ENCODE data around the gene YWHAQ.

- TF ChIP-seq, protein P1, sequence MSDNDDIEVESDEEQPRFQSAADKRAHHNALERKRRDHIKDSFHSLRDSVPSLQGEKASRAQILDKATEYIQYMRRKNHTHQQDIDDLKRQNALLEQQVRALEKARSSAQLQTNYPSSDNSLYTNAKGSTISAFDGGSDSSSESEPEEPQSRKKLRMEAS (IDR thresholded peaks at IDR 0.05; ENCODE audit: low read depth), result no peak
- TF ChIP-seq, protein P2, sequence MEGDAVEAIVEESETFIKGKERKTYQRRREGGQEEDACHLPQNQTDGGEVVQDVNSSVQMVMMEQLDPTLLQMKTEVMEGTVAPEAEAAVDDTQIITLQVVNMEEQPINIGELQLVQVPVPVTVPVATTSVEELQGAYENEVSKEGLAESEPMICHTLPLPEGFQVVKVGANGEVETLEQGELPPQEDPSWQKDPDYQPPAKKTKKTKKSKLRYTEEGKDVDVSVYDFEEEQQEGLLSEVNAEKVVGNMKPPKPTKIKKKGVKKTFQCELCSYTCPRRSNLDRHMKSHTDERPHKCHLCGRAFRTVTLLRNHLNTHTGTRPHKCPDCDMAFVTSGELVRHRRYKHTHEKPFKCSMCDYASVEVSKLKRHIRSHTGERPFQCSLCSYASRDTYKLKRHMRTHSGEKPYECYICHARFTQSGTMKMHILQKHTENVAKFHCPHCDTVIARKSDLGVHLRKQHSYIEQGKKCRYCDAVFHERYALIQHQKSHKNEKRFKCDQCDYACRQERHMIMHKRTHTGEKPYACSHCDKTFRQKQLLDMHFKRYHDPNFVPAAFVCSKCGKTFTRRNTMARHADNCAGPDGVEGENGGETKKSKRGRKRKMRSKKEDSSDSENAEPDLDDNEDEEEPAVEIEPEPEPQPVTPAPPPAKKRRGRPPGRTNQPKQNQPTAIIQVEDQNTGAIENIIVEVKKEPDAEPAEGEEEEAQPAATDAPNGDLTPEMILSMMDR (IDR thresholded peaks at IDR 0.05), result no peak
- TF ChIP-seq TAF1 (IDR thresholded peaks at IDR 0.05; ENCODE audit: borderline replicate concordance, low read depth, low read length) (no peak), FOXJ3 (CRISPR knock-in tag; IDR thresholded peaks at IDR 0.05) (no peak), GABPA (IDR thresholded peaks at IDR 0.05; ENCODE audit: low read depth) (no peak), REST (IDR thresholded peaks at IDR 0.05; ENCODE audit: low read depth, low read length) (no peak), POLR2AphosphoS5 (IDR thresholded peaks at IDR 0.05; ENCODE audit: low read depth, low read length) (no peak), RAD21 (IDR thresholded peaks at IDR 0.05; ENCODE audit: low read length) (no peak), JUND (IDR thresholded peaks at IDR 0.05) (no peak), SIN3A (IDR thresholded peaks at IDR 0.05; ENCODE audit: borderline replicate concordance, low read depth, low read length) (no peak), TCF12 (IDR thresholded peaks at IDR 0.05) (no peak), EZH2phosphoT487 (IDR thresholded peaks at IDR 0.05; ENCODE audit: borderline replicate concordance, low read depth) (no peak), YY1 (IDR thresholded peaks at IDR 0.05; ENCODE audit: low read depth) (no peak)
- TF ChIP-seq, protein P3, sequence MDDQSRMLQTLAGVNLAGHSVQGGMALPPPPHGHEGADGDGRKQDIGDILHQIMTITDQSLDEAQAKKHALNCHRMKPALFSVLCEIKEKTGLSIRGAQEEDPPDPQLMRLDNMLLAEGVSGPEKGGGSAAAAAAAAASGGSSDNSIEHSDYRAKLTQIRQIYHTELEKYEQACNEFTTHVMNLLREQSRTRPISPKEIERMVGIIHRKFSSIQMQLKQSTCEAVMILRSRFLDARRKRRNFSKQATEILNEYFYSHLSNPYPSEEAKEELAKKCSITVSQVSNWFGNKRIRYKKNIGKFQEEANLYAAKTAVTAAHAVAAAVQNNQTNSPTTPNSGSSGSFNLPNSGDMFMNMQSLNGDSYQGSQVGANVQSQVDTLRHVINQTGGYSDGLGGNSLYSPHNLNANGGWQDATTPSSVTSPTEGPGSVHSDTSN (IDR thresholded peaks at IDR 0.05), result no peak
Observed at GRCh38 chr2:9623151-9623550, 7.6 kb downstream of the YWHAQ start.

All from SK-N-SH (cell line).